Middle frontal gyrus (tissue), 1 donor: ENCODE results near the gene FABP1.

Experiments
- DNase-seq: peaks from one replicate; pipeline ENCODE4 v3.0.0-alpha.2; 2015; ENCODE audit warnings: low spot score; ENCODE audit errors: extremely low spot score

The FABP1 gene

GRCh38 chr2:88081924-88082608 lies 45.8 kb downstream of the FABP1 start:
- DNase-seq = no peak

- DNase-seq = no peak
These were observed 47.3 kb downstream of the FABP1 start for GRCh38 chr2:88080545-88080944.

- DNase-seq = no peak
These were observed 49.2 kb downstream of the FABP1 start for GRCh38 chr2:88078643-88079172.

- DNase-seq = no peak
These were observed 50.8 kb downstream of the FABP1 start for GRCh38 chr2:88077080-88077479.

- DNase-seq = no peak
These were observed 53.0 kb downstream of the FABP1 start for GRCh38 chr2:88074854-88075292.

- no peak for DNase-seq
These were observed 53.7 kb downstream of the FABP1 start for GRCh38 chr2:88074150-88074549.
